GM12891 (cell line): ENCODE data around the gene TGFBR3.

ENCODE experiments used
- PAX5 ChIP-seq: IDR thresholded peaks from 2 replicates; pipeline ENCODE4 v1.6.1; 2011; ENCODE audit warnings: low read length, moderate library complexity, mild to moderate bottlenecking; ENCODE audit not compliant: insufficient read depth, severe bottlenecking
- POLR2A ChIP-seq: IDR thresholded peaks from 2 replicates; pipeline ENCODE4 v1.6.1; 2011; ENCODE audit warnings: low read depth, low read length, control low read depth
- POLR2AphosphoS5 ChIP-seq: IDR thresholded peaks from 2 replicates; pipeline ENCODE4 v1.6.1; 2011; ENCODE audit warnings: low read depth, low read length, control low read depth
- POU2F2 ChIP-seq: IDR thresholded peaks from 2 replicates; pipeline ENCODE4 v1.6.1; 2011; ENCODE audit warnings: low read depth, mild to moderate bottlenecking, control low read depth, low read length, moderate library complexity
- SPI1 ChIP-seq: IDR thresholded peaks from 2 replicates; pipeline ENCODE4 v1.6.1; 2011; ENCODE audit warnings: low read depth, low read length, control low read depth
- TAF1 ChIP-seq: IDR thresholded peaks from 2 replicates; pipeline ENCODE4 v1.6.1; 2011; ENCODE audit warnings: low read depth, low read length, control low read depth

DNA sequence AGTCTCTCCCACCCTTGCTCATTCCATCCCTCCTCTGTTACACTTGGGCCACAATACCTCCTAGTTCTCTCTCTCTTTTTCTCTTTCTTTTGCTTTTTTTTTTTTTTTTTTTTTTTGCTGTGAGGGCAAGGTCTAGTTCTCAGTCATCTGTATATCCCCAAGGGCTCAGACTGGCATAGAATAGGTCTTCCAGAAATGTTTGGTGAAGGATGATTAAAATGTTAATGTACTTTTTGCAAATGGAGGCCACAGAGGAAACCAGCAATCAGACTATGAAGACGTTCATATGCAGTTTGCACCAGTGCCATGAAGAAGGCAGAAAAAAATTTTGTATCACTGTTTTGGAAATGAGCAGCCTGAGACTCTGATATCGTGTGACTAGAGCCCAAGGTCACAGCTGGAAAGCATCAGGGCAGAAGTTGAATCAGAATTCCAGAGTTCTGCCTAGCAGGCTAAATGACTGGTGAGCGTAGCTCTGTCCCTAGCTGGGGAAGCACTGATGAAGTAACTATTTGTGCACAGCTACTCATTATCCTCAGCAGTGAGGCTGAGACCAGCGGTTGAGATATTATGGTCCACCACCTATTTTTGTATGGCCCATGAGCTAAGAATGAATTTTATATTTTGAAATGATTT is 186.5 kb downstream of the TGFBR3 start:
- no peak for TF ChIP-seq TAF1
- TF ChIP-seq POLR2A, result no peak
- no peak for TF ChIP-seq POLR2AphosphoS5
- no peak for TF ChIP-seq POU2F2
- TF ChIP-seq SPI1, result no peak
- no peak for TF ChIP-seq PAX5
